GM10266 (cell line): ENCODE results near the gene RNH1.

ENCODE experiments used
- DNase-seq: peaks from one replicate; pipeline ENCODE4 v3.0.0; 2012; ENCODE audit errors: extremely low spot score
- CTCF ChIP-seq: IDR thresholded peaks from 2 replicates; pipeline ENCODE4 v1.5.1; 2012; ENCODE audit warnings: mild to moderate bottlenecking, low read depth; ENCODE audit not compliant: control insufficient read depth, insufficient read depth; ENCODE audit errors: missing control alignments

RNH1 gene

GRCh38 chr11:474914-475506, 32.0 kb downstream of the RNH1 start:
- no peak for DNase-seq
- no peak for TF ChIP-seq CTCF

GRCh38 chr11:473962-474785, 32.9 kb downstream of the RNH1 start:
- no peak for DNase-seq
- no peak for TF ChIP-seq CTCF

- DNase-seq, result no peak
- no peak for TF ChIP-seq CTCF
These were observed 33.6 kb downstream of the RNH1 start for GRCh38 chr11:473415-473814.

GRCh38 chr11:472816-473215, 34.2 kb downstream of the RNH1 start:
- TF ChIP-seq CTCF, result no peak

GRCh38 chr11:472272-472671, 34.8 kb downstream of the RNH1 start:
- DNase-seq, result no peak
- TF ChIP-seq CTCF, result no peak

More at GRCh38 chr11:472816-473215, 34.2 kb downstream of the RNH1 start:
- no peak for DNase-seq

GRCh38 chr11:471468-472145, 35.4 kb downstream of the RNH1 start:
- DNase-seq, result no peak
- TF ChIP-seq CTCF, result no peak
